PFSK-1 (cell line): ENCODE results near the gene SIM1.

Experiments
- FOXP2 ChIP-seq: optimal IDR thresholded peaks from 2 replicates; pipeline ENCODE3; 2011; ENCODE audit warnings: borderline replicate concordance, control low read depth, inconsistent platforms; ENCODE audit not compliant: insufficient read depth; ENCODE audit errors: extremely low read length, extremely low read depth
- POLR2AphosphoS5 ChIP-seq: IDR thresholded peaks from 2 replicates; pipeline ENCODE4 v1.6.1; 2012; ENCODE audit warnings: low read depth, mild to moderate bottlenecking, control low read depth, low read length, moderate library complexity
- REST ChIP-seq, 2 experiments: IDR thresholded peaks; 2 replicates each; pipeline versions ENCODE4 v1.6.1 to v1.8.0; 2011 to 2012; ENCODE audit warnings: low read depth in 2 of 2, low read length in 2 of 2, control low read depth in 1 of 2, inconsistent platforms in 1 of 2, mild to moderate bottlenecking in 1 of 2, moderate library complexity in 1 of 2; ENCODE audit not compliant: insufficient read depth in 1 of 2
- SIN3A ChIP-seq: IDR thresholded peaks from 2 replicates; pipeline ENCODE4 v1.6.1; 2012; ENCODE audit warnings: mild to moderate bottlenecking, low read length, moderate library complexity, borderline replicate concordance; ENCODE audit not compliant: insufficient read depth
- TAF1 ChIP-seq: IDR thresholded peaks from 2 replicates; pipeline ENCODE4 v1.6.1; 2012; ENCODE audit warnings: low read length, control low read depth, borderline replicate concordance; ENCODE audit not compliant: insufficient read depth

The SIM1 gene

DNA sequence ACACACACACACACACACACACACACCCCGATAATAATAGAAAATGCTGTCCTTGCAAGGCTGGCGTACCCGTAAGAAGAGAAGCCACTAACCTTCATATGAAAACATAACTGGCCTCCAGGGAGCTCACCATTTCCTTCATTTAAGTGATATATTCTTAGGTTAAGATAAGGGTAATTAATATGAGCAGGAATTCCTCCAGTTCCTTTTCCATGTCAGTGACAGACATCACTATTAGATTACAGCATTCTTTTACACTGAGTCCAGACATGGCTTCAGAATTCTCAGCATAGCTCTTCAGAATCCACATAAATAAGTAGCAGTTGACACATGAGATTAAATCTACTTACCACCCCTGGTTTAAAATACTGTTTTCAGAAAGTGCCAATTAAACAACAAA is 121.9 kb downstream of the SIM1 start:
- TF ChIP-seq POLR2AphosphoS5 (no peak), FOXP2 (no peak)

DNA sequence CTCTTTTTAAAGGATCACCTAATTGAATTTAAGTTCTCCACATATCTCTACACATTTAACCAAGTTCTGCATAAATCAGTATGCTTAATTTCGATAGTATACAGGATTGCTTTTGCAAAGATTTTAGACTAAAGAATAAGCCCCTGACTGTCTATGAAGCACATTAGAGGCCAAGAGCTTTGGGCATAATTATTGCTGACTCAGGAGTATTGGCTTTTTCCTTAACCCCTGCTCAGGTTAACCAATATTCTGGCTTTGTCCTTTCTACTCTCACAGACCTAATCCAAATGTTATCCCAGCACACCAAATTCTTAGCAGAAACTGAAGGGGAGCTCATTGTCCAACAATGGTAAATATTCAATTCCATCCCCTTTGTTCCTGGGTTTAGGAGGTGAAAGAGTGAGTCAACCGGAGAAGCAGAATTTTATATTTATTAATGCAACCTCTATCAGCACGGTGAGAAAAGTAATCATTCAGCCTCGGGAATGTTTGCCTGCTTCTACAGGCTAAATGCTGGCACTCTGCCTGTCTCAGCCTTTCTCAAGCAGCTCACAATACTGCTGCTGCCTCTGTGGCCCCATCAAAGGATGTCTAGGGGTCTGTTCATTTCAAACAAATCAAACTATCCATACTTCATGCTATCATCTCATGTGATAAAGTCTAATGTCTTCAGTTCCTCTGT is 125.0 kb downstream of the SIM1 start:
- TF ChIP-seq SIN3A (no peak), FOXP2 (no peak), TAF1 (no peak), REST (IDR thresholded peaks at IDR 0.05; ENCODE audit: insufficient read depth in 1 of 2, low read depth in 2 of 2, low read length in 2 of 2) (no peak), POLR2AphosphoS5 (no peak)

DNA sequence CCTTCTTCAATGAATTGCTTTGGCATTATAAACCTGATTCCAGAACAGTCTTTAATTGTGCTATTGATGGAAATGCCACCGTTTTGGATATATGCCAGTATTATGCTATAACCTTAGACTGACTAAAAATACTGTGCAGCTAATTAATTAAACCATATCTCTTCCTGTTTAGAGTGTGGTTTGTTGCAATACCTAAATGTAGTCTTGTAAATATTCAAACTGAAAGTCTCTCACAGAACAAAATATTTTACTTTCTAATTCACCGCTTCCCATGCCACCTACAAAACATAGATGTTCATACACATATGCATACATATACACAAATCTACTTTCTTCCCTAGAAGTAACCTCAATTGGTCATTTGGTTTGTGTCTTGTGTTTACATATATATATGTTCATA is 126.6 kb downstream of the SIM1 start:
- TF ChIP-seq FOXP2 (no peak), TAF1 (no peak), REST (IDR thresholded peaks at IDR 0.05; ENCODE audit: insufficient read depth in 1 of 2, low read depth in 2 of 2, low read length in 2 of 2) (no peak), POLR2AphosphoS5 (no peak), SIN3A (no peak)

- TF ChIP-seq REST (IDR thresholded peaks at IDR 0.05; ENCODE audit: insufficient read depth in 1 of 2, low read depth in 2 of 2, low read length in 2 of 2) (no peak), TAF1 (no peak), SIN3A (no peak), POLR2AphosphoS5 (no peak), FOXP2 (no peak)
Observed at GRCh38 chr6:100336876-100337275, 127.8 kb downstream of the SIM1 start.

- TF ChIP-seq REST (IDR thresholded peaks at IDR 0.05; ENCODE audit: insufficient read depth in 1 of 2, low read depth in 2 of 2, low read length in 2 of 2) (no peak), TAF1 (no peak), SIN3A (no peak), POLR2AphosphoS5 (no peak), FOXP2 (no peak)
Observed at GRCh38 chr6:100335991-100336390, 128.7 kb downstream of the SIM1 start.
